Measurements from ENCODE around the gene NAA80. TPM values are rescaled to one million over a fixed set of nuclear protein-coding genes. Genes with fewer than 3 reads are reported as not detected.

NAA80 gene
- total RNA-seq, 4 donors from 2014 or later = 4.7 to 33.5 (median 24.0) TPM

- Histone ChIP-seq H3K27ac (peak within 1 kb of the TSS; percentile 83 to 87), H3K4me3 (peak within 1 kb of the TSS; percentile 99 to 100), H3K4me1 (peaks cover 0 to 9% of the 10 kb centered on the region in 2 donors), H3K27me3 (no peaks in the 10 kb centered on the region), H3K9me3 (no peaks in the 10 kb centered on the region), H3K36me3 (no peaks in the 10 kb centered on the region)
- TF ChIP-seq, protein P1, sequence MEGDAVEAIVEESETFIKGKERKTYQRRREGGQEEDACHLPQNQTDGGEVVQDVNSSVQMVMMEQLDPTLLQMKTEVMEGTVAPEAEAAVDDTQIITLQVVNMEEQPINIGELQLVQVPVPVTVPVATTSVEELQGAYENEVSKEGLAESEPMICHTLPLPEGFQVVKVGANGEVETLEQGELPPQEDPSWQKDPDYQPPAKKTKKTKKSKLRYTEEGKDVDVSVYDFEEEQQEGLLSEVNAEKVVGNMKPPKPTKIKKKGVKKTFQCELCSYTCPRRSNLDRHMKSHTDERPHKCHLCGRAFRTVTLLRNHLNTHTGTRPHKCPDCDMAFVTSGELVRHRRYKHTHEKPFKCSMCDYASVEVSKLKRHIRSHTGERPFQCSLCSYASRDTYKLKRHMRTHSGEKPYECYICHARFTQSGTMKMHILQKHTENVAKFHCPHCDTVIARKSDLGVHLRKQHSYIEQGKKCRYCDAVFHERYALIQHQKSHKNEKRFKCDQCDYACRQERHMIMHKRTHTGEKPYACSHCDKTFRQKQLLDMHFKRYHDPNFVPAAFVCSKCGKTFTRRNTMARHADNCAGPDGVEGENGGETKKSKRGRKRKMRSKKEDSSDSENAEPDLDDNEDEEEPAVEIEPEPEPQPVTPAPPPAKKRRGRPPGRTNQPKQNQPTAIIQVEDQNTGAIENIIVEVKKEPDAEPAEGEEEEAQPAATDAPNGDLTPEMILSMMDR (IDR thresholded peaks at IDR 0.05) = peak in 2 of 4 experiments; percentile 15 to 37
- TF ChIP-seq POLR2A (IDR thresholded peaks at IDR 0.05) = peak; percentile 53 to 75
- DNase-seq = peak; percentile 96
- intact Hi-C loops (cut with DNase I; ENCODE audit: low total_unique reads) = no loop called here
Observed at GRCh38 chr3:50292159-50293078, 6.8 kb downstream of the NAA80 start, which contains the start of gene IFRD2. TSS of gene IFRD2 (minus strand) at chr3:50292429. CDS start at chr3:50292274, 155 bp downstream.

DNA sequence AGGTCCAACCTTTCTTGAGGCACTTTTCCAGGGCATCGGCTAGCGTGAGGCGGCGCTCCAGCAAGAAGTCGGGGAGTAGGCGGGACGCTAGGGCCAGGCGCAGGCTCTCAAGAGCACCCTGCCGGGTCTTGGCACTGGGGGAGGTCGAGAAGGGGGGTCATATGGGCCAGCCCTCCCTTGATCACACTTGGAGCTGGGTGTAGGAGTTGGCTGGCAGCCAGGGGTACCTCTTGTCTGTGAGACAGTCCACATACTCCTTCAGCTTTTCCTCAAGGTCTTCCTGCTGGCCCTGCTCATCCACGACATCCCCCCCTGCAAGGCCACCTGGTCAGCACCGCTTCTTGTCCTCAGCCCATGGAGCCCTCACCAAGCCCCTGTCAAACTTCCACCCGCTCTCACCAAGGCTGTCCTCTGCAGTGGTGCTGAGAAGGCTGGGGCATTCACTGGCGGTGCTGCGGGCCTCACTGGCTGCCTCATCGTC, 9.0 kb downstream of the NAA80 start:
- no peaks in the 10 kb centered on the region for H3K36me3 ChIP-seq
- no peak overlapping the region for H3K4me3 ChIP-seq
- peak in 1 of 2 donors; percentile 48 for DNase-seq
- peaks cover 0 to 9% of the 10 kb centered on the region in 2 donors for H3K4me1 ChIP-seq
- H3K9me3 ChIP-seq = no peaks in the 10 kb centered on the region
- no peaks in the 10 kb centered on the region for H3K27me3 ChIP-seq
- H3K27ac ChIP-seq = no peak overlapping the region
- intact Hi-C loops (cut with DNase I; ENCODE audit: low total_unique reads) = no loop called here
- TF ChIP-seq POLR2A (IDR thresholded peaks at IDR 0.05) = no peak
- TF ChIP-seq, protein P1 (IDR thresholded peaks at IDR 0.05) = no peak

GRCh38 chr3:50289130-50289529, 10.1 kb downstream of the NAA80 start:
- Histone ChIP-seq H3K27ac (no peak overlapping the region), H3K4me1 (peaks cover 0 to 9% of the 10 kb centered on the region in 2 donors), H3K27me3 (no peaks in the 10 kb centered on the region), H3K36me3 (no peaks in the 10 kb centered on the region), H3K4me3 (no peak overlapping the region), H3K9me3 (no peaks in the 10 kb centered on the region)
- TF ChIP-seq POLR2A (IDR thresholded peaks at IDR 0.05) = no peak
- TF ChIP-seq, protein P1 (IDR thresholded peaks at IDR 0.05) = no peak
- intact Hi-C loops (cut with DNase I; ENCODE audit: low total_unique reads) = no loop called here
- DNase-seq = no peak

GRCh38 chr3:50288387-50289007, 10.7 kb downstream of the NAA80 start:
- no peak for TF ChIP-seq POLR2A (IDR thresholded peaks at IDR 0.05)
- TF ChIP-seq, protein P1 (IDR thresholded peaks at IDR 0.05) = no peak
- no peak for DNase-seq
- intact Hi-C loops (cut with DNase I; ENCODE audit: low total_unique reads) = no loop called here

More at GRCh38 chr3:50288387-50289007, 10.7 kb downstream of the NAA80 start:
- Histone ChIP-seq H3K4me1 (peaks cover 0 to 9% of the 10 kb centered on the region in 2 donors), H3K27me3 (no peaks in the 10 kb centered on the region), H3K36me3 (no peaks in the 10 kb centered on the region), H3K9me3 (no peaks in the 10 kb centered on the region), H3K4me3 (no peak overlapping the region), H3K27ac (no peak overlapping the region)
